H9 (cell line): ENCODE data around the gene IGSF1. TPM values are rescaled to one million over a fixed set of nuclear protein-coding genes. Genes with fewer than 3 reads are reported as not detected.
A peak's percentile ranks its signal among the peaks of the same experiment; 100 is the strongest.

Experiments
- DNase-seq: peaks from one replicate; pipeline ENCODE4 v3.0.0-alpha.2; 2017
- H2AFZ ChIP-seq: one replicate; pipeline ENCODE4 v1.6.1; 2013; ENCODE audit warnings: mild to moderate bottlenecking, low read length, control low read depth, moderate library complexity
- H2AK5ac ChIP-seq: 2 replicates; pipeline ENCODE4 v1.6.1; 2013; ENCODE audit warnings: low read length, control low read depth, mixed read lengths; ENCODE audit not compliant: insufficient read length
- H2BK120ac ChIP-seq: one replicate; pipeline ENCODE4 v1.6.1; 2013; ENCODE audit warnings: low read depth, mild to moderate bottlenecking, low read length, control low read depth, inconsistent platforms; ENCODE audit not compliant: poor library complexity, severe bottlenecking
- H2BK12ac ChIP-seq: 2 replicates; pipeline ENCODE4 v1.6.1; 2013; ENCODE audit warnings: low read length, control low read depth, mixed read lengths, low read depth; ENCODE audit not compliant: insufficient read length
- H2BK15ac ChIP-seq: 2 replicates; pipeline ENCODE4 v1.6.1; 2013; ENCODE audit warnings: low read depth, low read length, control low read depth
- H2BK20ac ChIP-seq: one replicate; pipeline ENCODE4 v1.6.1; 2013; ENCODE audit warnings: low read depth, mild to moderate bottlenecking, low read length, control low read depth, inconsistent platforms; ENCODE audit not compliant: poor library complexity, severe bottlenecking
- H2BK5ac ChIP-seq: 2 replicates; pipeline ENCODE4 v1.6.1; 2013; ENCODE audit warnings: low read length, control low read depth, mixed read lengths; ENCODE audit not compliant: insufficient read length
- H3K14ac ChIP-seq: 2 replicates; pipeline ENCODE4 v1.6.1; 2013; ENCODE audit warnings: low read length, control low read depth; ENCODE audit not compliant: insufficient read depth
- H3K18ac ChIP-seq: 2 replicates; pipeline ENCODE4 v1.6.1; 2013; ENCODE audit warnings: low read depth, mild to moderate bottlenecking, mixed read lengths, low read length, control low read depth; ENCODE audit not compliant: insufficient read length
- H3K23ac ChIP-seq: 2 replicates; pipeline ENCODE4 v1.6.1; 2013; ENCODE audit warnings: low read length, control low read depth, mixed read lengths, low read depth; ENCODE audit not compliant: insufficient read length
- H3K23me2 ChIP-seq: 2 replicates; pipeline ENCODE4 v1.6.1; 2013; ENCODE audit warnings: low read depth, mild to moderate bottlenecking, mixed read lengths, low read length, control low read depth; ENCODE audit not compliant: insufficient read length, poor library complexity, severe bottlenecking
- H3K27ac ChIP-seq: 2 replicates; pipeline ENCODE4 v1.5.1; 2013; ENCODE audit warnings: low read length, control low read depth, mixed read lengths, low read depth; ENCODE audit not compliant: insufficient read length
- H3K27me3 ChIP-seq: 2 replicates; pipeline ENCODE4 v1.6.1; 2013; ENCODE audit warnings: low read length, control low read depth, inconsistent platforms; ENCODE audit not compliant: insufficient read depth
- H3K4ac ChIP-seq: 2 replicates; pipeline ENCODE4 v1.6.1; 2013; ENCODE audit warnings: low read depth, mild to moderate bottlenecking, control low read depth, inconsistent platforms, low read length, moderate library complexity
- H3K4me1 ChIP-seq: 2 replicates; pipeline ENCODE4 v1.6.1; 2013; ENCODE audit warnings: low read length, control low read depth, inconsistent platforms; ENCODE audit not compliant: insufficient read depth
- H3K4me2 ChIP-seq: 2 replicates; pipeline ENCODE4 v1.6.1; 2013; ENCODE audit warnings: low read length, control low read depth, mixed read lengths; ENCODE audit not compliant: insufficient read length, insufficient read depth
- H3K56ac ChIP-seq: 2 replicates; pipeline ENCODE4 v1.6.1; 2013; ENCODE audit warnings: low read depth, mild to moderate bottlenecking, mixed read lengths, low read length, control low read depth; ENCODE audit not compliant: insufficient read length
- H3K79me1 ChIP-seq: 2 replicates; pipeline ENCODE4 v1.6.1; 2013; ENCODE audit warnings: low read depth, mild to moderate bottlenecking, moderate library complexity, low read length, control low read depth, inconsistent platforms; ENCODE audit not compliant: insufficient read depth, poor library complexity, severe bottlenecking
- H3K79me2 ChIP-seq: 2 replicates; pipeline ENCODE4 v1.6.1; 2013; ENCODE audit warnings: low read length, control low read depth, inconsistent platforms; ENCODE audit not compliant: insufficient read depth
- H3K9ac ChIP-seq: 2 replicates; pipeline ENCODE4 v1.6.1; 2013; ENCODE audit warnings: low read length, control low read depth, mixed read lengths; ENCODE audit not compliant: insufficient read length; ENCODE audit errors: extremely low read depth
- H3K9me3 ChIP-seq: one replicate; pipeline ENCODE4 v1.6.1; 2013; ENCODE audit warnings: low read depth, low read length, inconsistent platforms; ENCODE audit not compliant: control insufficient read depth
- H3T11ph ChIP-seq: one replicate; pipeline ENCODE4 v1.6.1; 2013; ENCODE audit warnings: mild to moderate bottlenecking, low read length, control low read depth, inconsistent platforms
- H4K20me1 ChIP-seq: one replicate; pipeline ENCODE4 v1.6.1; 2013; ENCODE audit not compliant: control insufficient read depth, insufficient read length, insufficient read depth
- H4K5ac ChIP-seq: 2 replicates; pipeline ENCODE4 v1.6.1; 2013; ENCODE audit warnings: low read depth, mild to moderate bottlenecking, mixed read lengths, low read length, control low read depth; ENCODE audit not compliant: insufficient read length
- H4K8ac ChIP-seq: replicated peaks from 2 replicates; pipeline ENCODE4 v1.6.1; 2013; ENCODE audit warnings: low read length, control low read depth, mixed read lengths, low read depth; ENCODE audit not compliant: insufficient read length
- H4K91ac ChIP-seq: 2 replicates; pipeline ENCODE4 v1.6.1; 2013; ENCODE audit warnings: low read depth, mild to moderate bottlenecking, moderate library complexity, mixed read lengths, low read length, control low read depth; ENCODE audit not compliant: insufficient read length
- H3K27ac Mint-ChIP-seq, 3 experiments: 2 replicates in 2 of 3; 3 replicates in 1 of 3; pipeline ENCODE4 v1.8.0; 2020 to 2021; ENCODE audit warnings: mixed read lengths in 3 of 3, mild to moderate bottlenecking in 1 of 3, moderate library complexity in 1 of 3
- H3K27me3 Mint-ChIP-seq: 2 replicates; pipeline ENCODE4 v1.8.0; 2021; ENCODE audit warnings: low read depth, mild to moderate bottlenecking, moderate library complexity, mixed read lengths
- H3K36me3 Mint-ChIP-seq, 3 experiments: 2 replicates in 2 of 3; 3 replicates in 1 of 3; pipeline ENCODE4 v1.8.0; 2020 to 2021; ENCODE audit warnings: low read depth in 3 of 3, mixed read lengths in 3 of 3; ENCODE audit not compliant: insufficient read depth in 1 of 3
- H3K4me1 Mint-ChIP-seq, 2 experiments: 2 replicates each; pipeline ENCODE4 v1.8.0; 2020; ENCODE audit warnings: mixed read lengths in 2 of 2
- H3K4me3 Mint-ChIP-seq, 2 experiments: 2 replicates in 1 of 2; 3 replicates in 1 of 2; pipeline ENCODE4 v1.8.0; 2020 to 2021; ENCODE audit warnings: mild to moderate bottlenecking in 2 of 2, mixed read lengths in 2 of 2, moderate library complexity in 1 of 2
- H3K9me3 Mint-ChIP-seq, 2 experiments: 2 replicates in 1 of 2; 3 replicates in 1 of 2; pipeline ENCODE4 v1.8.0; 2020; ENCODE audit warnings: mild to moderate bottlenecking in 2 of 2, mixed read lengths in 2 of 2, moderate library complexity in 1 of 2
- CTCF ChIP-seq: fragments of 200-600 bp; sonication (generic); conservative IDR thresholded peaks from 3 replicates; pipeline ENCODE4 v1.8.0; 2021; ENCODE audit warnings: antibody characterized with exemption, mild to moderate bottlenecking
- WGBS: extraction: QIAGEN DNeasy Blood & Tissue Kit; methylation state at CpG from one replicate; pipeline ENCODE4 v1.1.7; 2013; ENCODE audit warnings: missing lambda C conversion rate, low lambda C conversion rate, mixed read lengths; ENCODE audit not compliant: insufficient read length; ENCODE audit errors: extremely low coverage; 5-methylcytosine and 5-hydroxymethylcytosine counted together
- total RNA-seq: library from RNA; stranded (reverse); gene quantifications from 2 replicates; pipeline ENCODE4 v1.2.1, GENCODE V29; 2021

IGSF1 gene
- total RNA-seq, 1 experiment from 2014 or later, result 12.5 TPM

DNA sequence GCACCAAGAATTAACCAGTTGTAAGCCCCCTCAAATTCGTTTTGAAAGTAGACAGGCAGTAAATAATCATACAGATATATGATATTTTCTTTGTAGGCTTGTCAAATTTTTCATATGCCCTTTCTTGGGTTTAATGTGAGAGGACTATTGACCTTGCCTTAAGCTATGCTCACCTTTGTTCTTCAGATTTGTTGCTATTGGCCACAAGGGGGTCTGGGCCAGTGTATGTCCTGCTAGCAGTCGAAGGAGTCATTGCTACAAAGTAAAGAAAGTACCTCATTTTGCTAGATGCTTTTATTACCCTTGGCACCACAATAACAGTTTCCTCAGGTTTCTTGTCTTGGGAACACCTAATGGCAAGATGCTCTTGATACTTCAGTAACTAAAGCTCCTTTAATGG lies 51.7 kb downstream of the IGSF1 start:
- no peak overlapping the region for H3K4me3 Mint-ChIP-seq
- H3K79me2 ChIP-seq, result no peaks in the 10 kb centered on the region
- no peak overlapping the region for H3K27ac ChIP-seq
- no peak overlapping the region for H2BK15ac ChIP-seq
- no peaks in the 10 kb centered on the region for H3K23me2 ChIP-seq
- H3K56ac ChIP-seq, result no peak overlapping the region
- H3K27me3 ChIP-seq, result no peaks in the 10 kb centered on the region
- no peak for DNase-seq
- no CpG with 5 or more reads among the region's 2 CpGs for WGBS
- no peak overlapping the region for H3K4ac ChIP-seq
- no peak overlapping the region for H2BK5ac ChIP-seq
- H3K4me1 Mint-ChIP-seq, result peaks cover 11 to 12% of the 10 kb centered on the region in 2 experiments
- no peak overlapping the region for H3K18ac ChIP-seq
- no peaks in the 10 kb centered on the region for H3K79me1 ChIP-seq
- no peaks in the 10 kb centered on the region for H3K9me3 ChIP-seq
- H3K27ac Mint-ChIP-seq, result no peak overlapping the region
- H4K8ac ChIP-seq, result no peak overlapping the region
- H2BK120ac ChIP-seq, result no peak overlapping the region
- no peak overlapping the region for H4K5ac ChIP-seq
- no peaks in the 10 kb centered on the region for H3K36me3 Mint-ChIP-seq
- no peak overlapping the region for H2BK12ac ChIP-seq
- no peak overlapping the region for H3K14ac ChIP-seq
- no peak overlapping the region for H3K9ac ChIP-seq
- H3K23ac ChIP-seq, result no peak overlapping the region
- H3K9me3 Mint-ChIP-seq, result no peaks in the 10 kb centered on the region
- H4K20me1 ChIP-seq, result no peaks in the 10 kb centered on the region
- peak; percentile 51; the same call in 2 of the 3 replicates for TF ChIP-seq CTCF
- peaks cover 2% of the 10 kb centered on the region for H3K27me3 Mint-ChIP-seq
- H2AK5ac ChIP-seq, result no peak overlapping the region
- 0 out of 2 replicates have a peak, but pooled peaks cover 2% of the 10 kb centered on the region for H3K4me1 ChIP-seq
- no peak overlapping the region for H2BK20ac ChIP-seq
- H3T11ph ChIP-seq, result no peak overlapping the region
- H2AFZ ChIP-seq, result no peak overlapping the region
- no peak overlapping the region for H4K91ac ChIP-seq
- H3K4me2 ChIP-seq, result no peak overlapping the region
